ENCODE data around the gene TUBGCP6.

DNA sequence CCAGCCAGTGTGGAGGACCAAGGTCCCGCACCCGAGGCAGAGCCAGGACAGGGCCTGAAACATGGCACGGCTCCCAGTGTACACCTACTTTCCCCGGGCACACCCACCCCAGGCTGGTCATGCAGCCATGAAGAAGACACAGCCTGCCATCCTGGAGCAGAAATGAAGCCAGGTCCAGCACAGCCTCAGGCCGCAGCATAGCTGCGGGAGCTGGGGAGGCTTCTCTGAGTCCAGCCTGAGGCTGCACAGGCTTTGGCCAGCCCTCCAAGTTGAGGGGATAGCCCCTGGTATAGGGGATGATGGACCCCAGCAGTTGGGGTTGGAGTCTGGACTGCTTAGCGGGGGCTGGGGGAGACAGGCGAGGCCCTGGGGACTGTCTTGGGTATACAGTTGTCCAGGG lies 9.1 kb upstream of the TUBGCP6 start:
- TF ChIP-seq CTCF (IDR thresholded peaks at IDR 0.05 in 4 of 5, conservative IDR thresholded peaks at IDR 0.05 in 1 of 5) (no peak), POLR2A (IDR thresholded peaks at IDR 0.05) (no peak)

Data from gastrocnemius medialis (tissue), 4 donors.